Measurements from ENCODE around the gene ADARB2.

Gene ADARB2

GRCh38 chr10:1205450-1206030 is 531.8 kb downstream of the ADARB2 start:
- Mint-ChIP-seq H3K27ac (no peak overlapping the region), H3K4me3 (no peak overlapping the region), H3K36me3 (ENCODE audit: low read depth) (no peaks in the 10 kb centered on the region), H3K4me1 (ENCODE audit: low read depth) (no peaks in the 10 kb centered on the region), H3K27me3 (no peaks in the 10 kb centered on the region), H3K9me3 (no peaks in the 10 kb centered on the region)

GRCh38 chr10:1204434-1205326 is 532.6 kb downstream of the ADARB2 start:
- Mint-ChIP-seq H3K4me1 (ENCODE audit: low read depth) (no peaks in the 10 kb centered on the region), H3K27me3 (no peaks in the 10 kb centered on the region)

GRCh38 chr10:1203704-1204103 is 533.6 kb downstream of the ADARB2 start:
- no peaks in the 10 kb centered on the region for H3K36me3 Mint-ChIP-seq (ENCODE audit: low read depth)
- no peaks in the 10 kb centered on the region for H3K27me3 Mint-ChIP-seq
- no peaks in the 10 kb centered on the region for H3K9me3 Mint-ChIP-seq
- no peak overlapping the region for H3K4me3 Mint-ChIP-seq
- H3K4me1 Mint-ChIP-seq (ENCODE audit: low read depth): no peaks in the 10 kb centered on the region
- H3K27ac Mint-ChIP-seq: no peak overlapping the region

More at GRCh38 chr10:1204434-1205326, 532.6 kb downstream of the ADARB2 start:
- Mint-ChIP-seq H3K36me3 (ENCODE audit: low read depth) (no peaks in the 10 kb centered on the region), H3K27ac (no peak overlapping the region), H3K9me3 (no peaks in the 10 kb centered on the region), H3K4me3 (no peak overlapping the region)

GRCh38 chr10:1203216-1203615 is 534.1 kb downstream of the ADARB2 start:
- Mint-ChIP-seq H3K36me3 (ENCODE audit: low read depth) (no peaks in the 10 kb centered on the region), H3K27me3 (no peaks in the 10 kb centered on the region), H3K27ac (no peak overlapping the region), H3K9me3 (no peaks in the 10 kb centered on the region), H3K4me1 (ENCODE audit: low read depth) (no peaks in the 10 kb centered on the region), H3K4me3 (no peak overlapping the region)

- H3K27ac Mint-ChIP-seq: no peak overlapping the region
- H3K9me3 Mint-ChIP-seq: no peaks in the 10 kb centered on the region
- H3K4me1 Mint-ChIP-seq (ENCODE audit: low read depth): no peaks in the 10 kb centered on the region
- H3K27me3 Mint-ChIP-seq: no peaks in the 10 kb centered on the region
- no peaks in the 10 kb centered on the region for H3K36me3 Mint-ChIP-seq (ENCODE audit: low read depth)
- H3K4me3 Mint-ChIP-seq: no peak overlapping the region
These were observed 535.0 kb downstream of the ADARB2 start for GRCh38 chr10:1202343-1202742.

- Mint-ChIP-seq H3K27ac (no peak overlapping the region), H3K9me3 (no peaks in the 10 kb centered on the region), H3K36me3 (ENCODE audit: low read depth) (no peaks in the 10 kb centered on the region), H3K4me1 (ENCODE audit: low read depth) (no peaks in the 10 kb centered on the region), H3K27me3 (peaks cover 1% of the 10 kb centered on the region), H3K4me3 (no peak overlapping the region)
These were observed 536.2 kb downstream of the ADARB2 start for GRCh38 chr10:1200866-1201807.

GRCh38 chr10:1199897-1200721 is 537.2 kb downstream of the ADARB2 start:
- H3K27me3 Mint-ChIP-seq: peaks cover 3% of the 10 kb centered on the region
- no peak overlapping the region for H3K27ac Mint-ChIP-seq
- H3K36me3 Mint-ChIP-seq (ENCODE audit: low read depth): no peaks in the 10 kb centered on the region

GRCh38 chr10:1199345-1199673 is 538.0 kb downstream of the ADARB2 start:
- Mint-ChIP-seq H3K27ac (no peak overlapping the region), H3K4me3 (no peak overlapping the region), H3K27me3 (peaks cover 3% of the 10 kb centered on the region), H3K9me3 (no peaks in the 10 kb centered on the region), H3K36me3 (ENCODE audit: low read depth) (no peaks in the 10 kb centered on the region), H3K4me1 (ENCODE audit: low read depth) (no peaks in the 10 kb centered on the region)

More at GRCh38 chr10:1199897-1200721, 537.2 kb downstream of the ADARB2 start:
- no peaks in the 10 kb centered on the region for H3K4me1 Mint-ChIP-seq (ENCODE audit: low read depth)
- no peaks in the 10 kb centered on the region for H3K9me3 Mint-ChIP-seq
- no peak overlapping the region for H3K4me3 Mint-ChIP-seq

GRCh38 chr10:1198453-1199344 is 538.6 kb downstream of the ADARB2 start:
- H3K27ac Mint-ChIP-seq: no peak overlapping the region
- H3K4me1 Mint-ChIP-seq (ENCODE audit: low read depth): peaks cover 4% of the 10 kb centered on the region
- no peaks in the 10 kb centered on the region for H3K36me3 Mint-ChIP-seq (ENCODE audit: low read depth)

GRCh38 chr10:1197384-1197783 is 539.9 kb downstream of the ADARB2 start:
- H3K27ac Mint-ChIP-seq: no peak overlapping the region
- peaks cover 3% of the 10 kb centered on the region for H3K27me3 Mint-ChIP-seq
- H3K36me3 Mint-ChIP-seq (ENCODE audit: low read depth): no peaks in the 10 kb centered on the region

More at GRCh38 chr10:1198453-1199344, 538.6 kb downstream of the ADARB2 start:
- no peak overlapping the region for H3K4me3 Mint-ChIP-seq
- H3K27me3 Mint-ChIP-seq: peaks cover 3% of the 10 kb centered on the region
- no peaks in the 10 kb centered on the region for H3K9me3 Mint-ChIP-seq

GRCh38 chr10:1196656-1197055 is 540.7 kb downstream of the ADARB2 start:
- H3K4me3 Mint-ChIP-seq: no peak overlapping the region
- no peaks in the 10 kb centered on the region for H3K36me3 Mint-ChIP-seq (ENCODE audit: low read depth)
- no peaks in the 10 kb centered on the region for H3K9me3 Mint-ChIP-seq
- no peak overlapping the region for H3K27ac Mint-ChIP-seq
- peaks cover 3% of the 10 kb centered on the region for H3K27me3 Mint-ChIP-seq
- peaks cover 14% of the 10 kb centered on the region for H3K4me1 Mint-ChIP-seq (ENCODE audit: low read depth)

More at GRCh38 chr10:1197384-1197783, 539.9 kb downstream of the ADARB2 start:
- Mint-ChIP-seq H3K4me3 (no peak overlapping the region), H3K4me1 (ENCODE audit: low read depth) (peaks cover 14% of the 10 kb centered on the region), H3K9me3 (no peaks in the 10 kb centered on the region)

- Mint-ChIP-seq H3K4me1 (ENCODE audit: low read depth) (peaks cover 14% of the 10 kb centered on the region), H3K9me3 (no peaks in the 10 kb centered on the region), H3K27me3 (peaks cover 3% of the 10 kb centered on the region), H3K36me3 (ENCODE audit: low read depth) (no peaks in the 10 kb centered on the region), H3K27ac (no peak overlapping the region), H3K4me3 (no peak overlapping the region)
These were observed 541.5 kb downstream of the ADARB2 start for GRCh38 chr10:1195828-1196227.

GRCh38 chr10:1194161-1194560 is 543.2 kb downstream of the ADARB2 start:
- H3K27me3 Mint-ChIP-seq: peaks cover 3% of the 10 kb centered on the region
- no peak overlapping the region for H3K4me3 Mint-ChIP-seq
- no peak overlapping the region for H3K27ac Mint-ChIP-seq
- H3K9me3 Mint-ChIP-seq: no peaks in the 10 kb centered on the region
- H3K4me1 Mint-ChIP-seq (ENCODE audit: low read depth): peaks cover 14% of the 10 kb centered on the region
- H3K36me3 Mint-ChIP-seq (ENCODE audit: low read depth): no peaks in the 10 kb centered on the region
